ENCODE measurements around the gene TLR7.

DNA sequence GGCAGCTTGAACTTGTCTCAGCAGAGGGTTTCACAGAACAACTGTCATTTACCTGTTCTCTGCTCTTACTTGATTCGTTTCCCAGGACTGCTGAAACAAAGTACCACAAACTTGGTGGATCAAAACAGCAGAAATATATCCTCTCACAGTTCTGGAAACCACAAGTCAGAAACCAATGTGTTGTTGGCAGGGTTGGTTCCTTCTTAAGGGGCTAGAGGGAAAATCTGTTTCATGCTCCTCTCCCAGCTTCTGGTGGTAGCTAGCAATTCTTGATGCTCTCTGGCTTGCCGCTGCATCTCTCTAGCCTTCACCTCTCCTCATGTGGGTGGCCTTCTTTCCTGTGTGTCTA, 44.2 kb downstream of the TLR7 start:
- TF ChIP-seq, protein P1, sequence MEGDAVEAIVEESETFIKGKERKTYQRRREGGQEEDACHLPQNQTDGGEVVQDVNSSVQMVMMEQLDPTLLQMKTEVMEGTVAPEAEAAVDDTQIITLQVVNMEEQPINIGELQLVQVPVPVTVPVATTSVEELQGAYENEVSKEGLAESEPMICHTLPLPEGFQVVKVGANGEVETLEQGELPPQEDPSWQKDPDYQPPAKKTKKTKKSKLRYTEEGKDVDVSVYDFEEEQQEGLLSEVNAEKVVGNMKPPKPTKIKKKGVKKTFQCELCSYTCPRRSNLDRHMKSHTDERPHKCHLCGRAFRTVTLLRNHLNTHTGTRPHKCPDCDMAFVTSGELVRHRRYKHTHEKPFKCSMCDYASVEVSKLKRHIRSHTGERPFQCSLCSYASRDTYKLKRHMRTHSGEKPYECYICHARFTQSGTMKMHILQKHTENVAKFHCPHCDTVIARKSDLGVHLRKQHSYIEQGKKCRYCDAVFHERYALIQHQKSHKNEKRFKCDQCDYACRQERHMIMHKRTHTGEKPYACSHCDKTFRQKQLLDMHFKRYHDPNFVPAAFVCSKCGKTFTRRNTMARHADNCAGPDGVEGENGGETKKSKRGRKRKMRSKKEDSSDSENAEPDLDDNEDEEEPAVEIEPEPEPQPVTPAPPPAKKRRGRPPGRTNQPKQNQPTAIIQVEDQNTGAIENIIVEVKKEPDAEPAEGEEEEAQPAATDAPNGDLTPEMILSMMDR (conservative IDR thresholded peaks at IDR 0.05; ENCODE audit: low read depth, low read length): no peak
- no peak for TF ChIP-seq EZH2 (IDR thresholded peaks at IDR 0.05; ENCODE audit: borderline replicate concordance, low read depth, low read length, poor library complexity, severe bottlenecking)
